Neuronal stem cell (in vitro differentiated cells): ENCODE results near the gene ST6GALNAC3.

Experiments
- DNase-seq: peaks from one replicate; pipeline ENCODE4 v3.0.0-alpha.2; 2013; ENCODE audit warnings: low spot score
- H2AFZ ChIP-seq: one replicate; pipeline ENCODE4 v1.6.1; 2013; ENCODE audit warnings: mild to moderate bottlenecking, low read length, inconsistent platforms
- H2AK5ac ChIP-seq: 2 replicates; pipeline ENCODE4 v1.6.1; 2013; ENCODE audit warnings: low read depth, mild to moderate bottlenecking, inconsistent platforms, low read length, moderate library complexity, mixed read lengths
- H2BK120ac ChIP-seq: 2 replicates; pipeline ENCODE4 v1.6.1; 2013; ENCODE audit warnings: low read depth, mild to moderate bottlenecking, inconsistent platforms, low read length, moderate library complexity, mixed read lengths
- H2BK12ac ChIP-seq: one replicate; pipeline ENCODE4 v1.6.1; 2013; ENCODE audit warnings: low read length, inconsistent platforms
- H2BK15ac ChIP-seq: 2 replicates; pipeline ENCODE4 v1.6.1; 2013; ENCODE audit warnings: mild to moderate bottlenecking, low read length, inconsistent platforms, mixed read lengths
- H2BK5ac ChIP-seq: one replicate; pipeline ENCODE4 v1.6.1; 2013; ENCODE audit warnings: inconsistent platforms, mild to moderate bottlenecking, low read length, moderate library complexity
- H3K14ac ChIP-seq: one replicate; pipeline ENCODE4 v1.6.1; 2013; ENCODE audit warnings: low read length, inconsistent platforms
- H3K18ac ChIP-seq: 2 replicates; pipeline ENCODE4 v1.6.1; 2013; ENCODE audit warnings: low read length, inconsistent platforms
- H3K23ac ChIP-seq: 2 replicates; pipeline ENCODE4 v1.6.1; 2013; ENCODE audit warnings: low read depth, mild to moderate bottlenecking, mixed read lengths, low read length, inconsistent platforms; ENCODE audit not compliant: poor library complexity
- H3K27ac ChIP-seq: replicated peaks from 3 replicates; pipeline ENCODE4 v1.5.1; 2013; ENCODE audit warnings: low read length, inconsistent platforms
- H3K27me3 ChIP-seq, 3 experiments: 2 replicates each; pipeline ENCODE4 v1.6.1; 2013; ENCODE audit warnings: low read length in 3 of 3, mild to moderate bottlenecking in 2 of 3, inconsistent platforms in 1 of 3, low read depth in 1 of 3, mixed read lengths in 1 of 3, moderate library complexity in 1 of 3; ENCODE audit not compliant: control insufficient read depth in 3 of 3, insufficient read depth in 3 of 3
- H3K36me3 ChIP-seq, 2 donors: replicated peaks in 1 of 2; 2 replicates each; pipeline ENCODE4 v1.6.1; 2013; ENCODE audit warnings: low read length in 2 of 2; ENCODE audit not compliant: control insufficient read depth in 2 of 2, insufficient read depth in 2 of 2
- H3K4ac ChIP-seq: 2 replicates; pipeline ENCODE4 v1.6.1; 2013; ENCODE audit warnings: inconsistent platforms, mild to moderate bottlenecking, low read length, moderate library complexity
- H3K4me1 ChIP-seq, 2 donors: 1 replicate in 1 of 2; 2 replicates in 1 of 2; pipeline ENCODE4 v1.6.1; 2013; ENCODE audit warnings: low read length in 2 of 2, low read depth in 1 of 2; ENCODE audit not compliant: control insufficient read depth in 2 of 2, insufficient read depth in 1 of 2
- H3K4me2 ChIP-seq: one replicate; pipeline ENCODE4 v1.6.1; 2013; ENCODE audit warnings: mild to moderate bottlenecking, low read length, inconsistent platforms; ENCODE audit not compliant: insufficient read depth, poor library complexity, severe bottlenecking
- H3K4me3 ChIP-seq, 2 donors: 2 replicates each; pipeline ENCODE4 v1.5.1; 2013; ENCODE audit warnings: low read length in 2 of 2, mild to moderate bottlenecking in 2 of 2, inconsistent platforms in 1 of 2, moderate library complexity in 1 of 2
- H3K79me1 ChIP-seq: one replicate; pipeline ENCODE4 v1.6.1; 2013; ENCODE audit warnings: low read depth, mild to moderate bottlenecking, inconsistent platforms, low read length, moderate library complexity
- H3K9ac ChIP-seq: one replicate; pipeline ENCODE4 v1.6.1; 2013; ENCODE audit warnings: mild to moderate bottlenecking, low read depth, low read length, inconsistent platforms; ENCODE audit not compliant: poor library complexity
- H3K9me3 ChIP-seq, 2 donors: replicated peaks in 1 of 2; 2 replicates each; pipeline versions ENCODE3 to v1.6.1; 2013; ENCODE audit warnings: low read length in 2 of 2, mild to moderate bottlenecking in 2 of 2, inconsistent platforms in 1 of 2, low read depth in 1 of 2, mixed read lengths in 1 of 2, moderate library complexity in 1 of 2; ENCODE audit not compliant: control insufficient read depth in 2 of 2, insufficient read depth in 1 of 2
- H4K8ac ChIP-seq: one replicate; pipeline ENCODE4 v1.6.1; 2013; ENCODE audit warnings: low read depth, mild to moderate bottlenecking, inconsistent platforms, low read length, moderate library complexity
- H4K91ac ChIP-seq: one replicate; pipeline ENCODE4 v1.6.1; 2013; ENCODE audit warnings: low read length, low read depth, mild to moderate bottlenecking, inconsistent platforms; ENCODE audit not compliant: poor library complexity
- WGBS, 2 donors: extraction: QIAGEN DNeasy Blood & Tissue Kit; methylation state at CpG; one replicate each; pipeline ENCODE4 v1.1.7; 2013; ENCODE audit warnings: missing lambda C conversion rate in 2 of 2, mixed read lengths in 1 of 2; ENCODE audit not compliant: insufficient read length in 2 of 2, insufficient replicate concordance in 1 of 2; ENCODE audit errors: extremely low coverage in 2 of 2; 5-methylcytosine and 5-hydroxymethylcytosine counted together

ST6GALNAC3 gene

DNA sequence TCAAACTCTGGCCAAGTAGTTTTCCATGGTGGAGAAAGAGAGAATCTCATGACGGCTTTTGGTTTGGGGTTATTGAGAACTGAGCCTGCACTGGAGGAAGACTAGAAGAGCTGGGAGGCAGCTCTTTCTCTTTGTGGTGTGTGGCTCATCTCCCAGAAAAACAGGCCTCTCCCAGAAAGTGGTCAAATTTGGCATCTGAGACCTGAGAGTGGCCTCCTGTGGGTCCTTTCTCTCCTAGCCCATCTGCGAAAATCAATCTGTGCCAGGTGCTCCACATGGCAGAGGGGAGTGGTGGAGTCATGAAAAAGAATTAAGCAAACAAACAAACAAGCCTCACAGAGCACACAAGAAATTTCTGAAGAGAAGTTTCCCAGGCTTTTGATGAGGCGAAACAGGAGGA is 305.0 kb downstream of the ST6GALNAC3 start:
- H3K36me3 ChIP-seq = no peaks in the 10 kb centered on the region

DNA sequence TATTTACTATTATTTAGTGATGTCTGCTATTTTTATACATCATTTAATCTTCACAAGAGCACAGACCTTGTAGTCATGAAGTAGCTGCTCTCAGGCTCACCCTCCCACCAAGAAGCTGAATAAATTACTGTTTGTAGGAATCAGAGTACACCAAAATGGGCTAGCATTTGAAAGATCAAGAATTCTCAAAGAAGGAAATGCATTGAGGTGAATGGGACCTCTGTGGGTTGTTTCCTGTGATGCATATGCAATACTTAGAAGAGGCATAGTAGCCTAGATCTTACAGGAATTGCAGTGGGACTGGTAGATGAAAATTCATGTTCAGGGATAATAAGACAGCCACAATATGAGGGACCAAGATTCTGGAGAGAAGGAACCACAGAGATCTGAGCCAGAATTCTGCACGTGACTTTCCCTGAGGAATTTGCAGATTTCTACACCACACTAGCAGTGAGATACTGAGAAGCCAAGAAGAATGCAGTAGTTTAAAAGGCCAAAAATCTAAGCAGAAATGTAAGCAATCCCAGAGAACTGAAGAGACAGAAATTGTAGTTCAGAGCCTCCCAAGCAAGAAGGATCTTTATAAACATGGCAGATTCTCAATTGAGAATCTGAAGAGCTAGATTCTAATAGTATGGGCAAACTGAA is 307.0 kb downstream of the ST6GALNAC3 start:
- Histone ChIP-seq H4K91ac (no peak overlapping the region), H3K4me3 (no peak overlapping the region), H2AFZ (peak overlapping the region; percentile 49), H3K14ac (no peak overlapping the region), H3K4ac (no peak overlapping the region), H2BK12ac (no peak overlapping the region), H3K4me2 (no peak overlapping the region), H2BK5ac (no peak overlapping the region), H3K27ac (no peak overlapping the region), H2BK15ac (no peak overlapping the region), H3K79me1 (no peaks in the 10 kb centered on the region), H3K23ac (no peak overlapping the region), H2BK120ac (no peak overlapping the region), H4K8ac (no peak overlapping the region), H3K36me3 (no peaks in the 10 kb centered on the region), H3K9ac (no peak overlapping the region), H3K27me3 (no peaks in the 10 kb centered on the region), H3K4me1 (peaks cover 0 to 4% of the 10 kb centered on the region in 2 donors), H3K9me3 (peaks cover 0 to 3% of the 10 kb centered on the region in 2 donors), H3K18ac (no peak overlapping the region), H2AK5ac (no peak overlapping the region)
- DNase-seq = no peak
- WGBS, 2 donors = no CpG with 5 or more reads among the region's 1 CpG

More for the DNA sequence above, 305.0 kb downstream of the ST6GALNAC3 start:
- Histone ChIP-seq H3K27me3 (no peaks in the 10 kb centered on the region), H2BK12ac (no peak overlapping the region), H2AFZ (no peak overlapping the region), H3K79me1 (no peaks in the 10 kb centered on the region), H3K4me3 (no peak overlapping the region), H2BK5ac (no peak overlapping the region), H3K4me2 (no peak overlapping the region), H3K4ac (no peak overlapping the region), H3K23ac (no peak overlapping the region), H3K14ac (no peak overlapping the region), H4K91ac (no peak overlapping the region), H3K18ac (no peak overlapping the region), H3K4me1 (peaks cover 0 to 4% of the 10 kb centered on the region in 2 donors), H3K9me3 (peaks cover 0 to 3% of the 10 kb centered on the region in 2 donors), H2BK120ac (no peak overlapping the region), H2AK5ac (no peak overlapping the region), H2BK15ac (no peak overlapping the region), H3K9ac (no peak overlapping the region), H4K8ac (no peak overlapping the region), H3K27ac (no peak overlapping the region)
- DNase-seq = no peak
- WGBS, 2 donors = no CpG with 5 or more reads among the region's 3 CpGs

DNA sequence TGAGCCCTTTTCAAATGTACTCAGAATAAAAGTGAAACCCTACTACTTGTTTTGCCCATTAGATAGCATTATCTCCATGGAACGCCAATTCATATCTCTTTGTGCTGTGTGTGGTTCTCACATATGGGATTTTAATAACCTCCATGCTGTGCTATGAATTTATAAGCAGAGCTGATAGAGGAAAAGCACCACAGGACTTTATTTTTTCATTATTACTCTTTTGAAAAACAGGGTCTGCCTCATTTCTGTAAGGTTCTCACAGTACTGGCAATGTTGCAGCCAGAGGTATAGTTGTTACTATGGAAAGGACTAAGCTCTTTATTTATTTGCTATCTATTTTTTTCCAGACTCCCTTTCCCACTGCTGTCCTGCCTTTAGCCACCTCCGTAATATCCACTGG is 313.7 kb downstream of the ST6GALNAC3 start:
- H3K18ac ChIP-seq = no peak overlapping the region
- H2AK5ac ChIP-seq = no peak overlapping the region
- no peak overlapping the region for H3K14ac ChIP-seq
- no peaks in the 10 kb centered on the region for H3K27me3 ChIP-seq
- no peaks in the 10 kb centered on the region for H3K36me3 ChIP-seq
- no peak for DNase-seq
- no peak overlapping the region for H4K91ac ChIP-seq
- H3K4ac ChIP-seq = no peak overlapping the region
- H3K27ac ChIP-seq = no peak overlapping the region
- H2AFZ ChIP-seq = no peak overlapping the region
- H3K23ac ChIP-seq = no peak overlapping the region
- no CpG with 5 or more reads among the region's 2 CpGs for WGBS, 2 donors
- no peaks in the 10 kb centered on the region for H3K79me1 ChIP-seq
- H3K9me3 ChIP-seq = peaks cover 0 to 3% of the 10 kb centered on the region in 2 donors
- H2BK12ac ChIP-seq = no peak overlapping the region
- no peak overlapping the region for H3K4me3 ChIP-seq
- no peak overlapping the region for H3K4me2 ChIP-seq
- H2BK15ac ChIP-seq = no peak overlapping the region
- no peak overlapping the region for H4K8ac ChIP-seq
- no peaks in the 10 kb centered on the region for H3K4me1 ChIP-seq
- no peak overlapping the region for H2BK120ac ChIP-seq
- H3K9ac ChIP-seq = no peak overlapping the region
- no peak overlapping the region for H2BK5ac ChIP-seq

DNA sequence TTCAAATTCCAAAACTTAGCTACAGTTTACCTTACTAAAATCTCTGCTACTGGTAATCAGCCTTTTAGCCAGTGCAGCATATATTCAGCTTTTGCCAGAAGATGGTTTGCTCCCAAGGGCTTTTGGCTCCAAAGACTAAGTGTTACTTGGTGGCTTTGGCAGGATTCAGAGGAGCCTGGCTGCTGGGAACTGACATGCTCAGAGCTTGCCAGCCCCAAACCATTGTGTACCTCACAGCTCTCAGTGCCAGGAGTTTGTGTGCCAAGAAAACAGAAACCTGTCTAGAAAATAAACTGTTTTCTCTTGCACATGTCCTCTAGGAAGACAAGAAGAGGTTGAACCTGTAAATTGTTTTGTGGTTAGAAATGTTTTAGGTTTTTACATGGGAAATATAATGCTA is 315.9 kb downstream of the ST6GALNAC3 start:
- Histone ChIP-seq H3K9me3 (no peaks in the 10 kb centered on the region), H4K91ac (no peak overlapping the region), H2BK5ac (no peak overlapping the region), H3K23ac (no peak overlapping the region), H2BK12ac (no peak overlapping the region), H3K4ac (no peak overlapping the region), H3K36me3 (no peaks in the 10 kb centered on the region), H3K18ac (no peak overlapping the region), H3K9ac (no peak overlapping the region), H3K4me1 (no peaks in the 10 kb centered on the region), H2BK120ac (no peak overlapping the region), H3K79me1 (no peaks in the 10 kb centered on the region), H4K8ac (no peak overlapping the region), H3K4me2 (no peak overlapping the region), H2BK15ac (no peak overlapping the region), H2AK5ac (no peak overlapping the region), H2AFZ (no peak overlapping the region), H3K4me3 (no peak overlapping the region), H3K27me3 (no peaks in the 10 kb centered on the region), H3K27ac (no peak overlapping the region), H3K14ac (no peak overlapping the region)
- DNase-seq = no peak
